Neural cell (in vitro differentiated cells): ENCODE measurements around the gene PEMT. TPM values are rescaled to one million over a fixed set of nuclear protein-coding genes. Genes with fewer than 3 reads are reported as not detected.

Source experiments
- H2AFZ ChIP-seq: fragments of 200-600, 300-800 bp; sonication (generic), shearing (Covaris generic); 2 replicates; pipeline ENCODE4 v1.6.0; 2014; ENCODE audit warnings: low read depth, mild to moderate bottlenecking, antibody characterized with exemption, low read length, moderate library complexity
- H3F3A ChIP-seq: fragments of 200-600 bp; shearing (Covaris generic); 2 replicates; pipeline ENCODE4 v1.6.1; 2016; ENCODE audit warnings: mild to moderate bottlenecking, moderate library complexity, mixed read lengths, antibody characterized with exemption, low read length; ENCODE audit not compliant: insufficient read depth, poor library complexity, severe bottlenecking
- H3K27ac ChIP-seq: fragments of 200-600, 300-800 bp; sonication (generic), shearing (Covaris generic); 2 replicates; pipeline ENCODE4 v1.5.1; 2014; ENCODE audit warnings: mild to moderate bottlenecking, low read length, moderate library complexity
- H3K27me3 ChIP-seq: fragments of 300-800, 200-600 bp; sonication (generic), shearing (Covaris generic); 2 replicates; pipeline ENCODE4 v1.6.0; 2014; ENCODE audit warnings: mild to moderate bottlenecking, low read depth, low read length, moderate library complexity; ENCODE audit not compliant: insufficient read depth
- H3K36me3 ChIP-seq: fragments of 300-800, 200-600 bp; sonication (generic), shearing (Covaris generic); 2 replicates; pipeline ENCODE4 v1.5.1; 2014; ENCODE audit warnings: mild to moderate bottlenecking, antibody characterized with exemption, low read length, moderate library complexity; ENCODE audit not compliant: insufficient read depth
- H3K4me2 ChIP-seq: fragments of 300-800, 200-600 bp; sonication (generic), shearing (Covaris generic); 2 replicates; pipeline ENCODE4 v1.6.0; 2014; ENCODE audit warnings: mild to moderate bottlenecking, low read length
- H3K4me3 ChIP-seq: fragments of 300-800, 200-600 bp; sonication (generic), shearing (Covaris generic); 2 replicates; pipeline ENCODE4 v1.5.1; 2014; ENCODE audit warnings: mild to moderate bottlenecking, low read length, moderate library complexity
- H3K79me2 ChIP-seq: fragments of 200-600 bp; shearing (Covaris generic); replicated peaks from 2 replicates; pipeline ENCODE4 v1.6.0; 2014; ENCODE audit warnings: mild to moderate bottlenecking, low read length, moderate library complexity; ENCODE audit not compliant: insufficient read depth
- H3K9ac ChIP-seq: fragments of 300-800, 200-600 bp; sonication (generic), shearing (Covaris generic); 2 replicates; pipeline ENCODE4 v1.6.1; 2016; ENCODE audit warnings: mild to moderate bottlenecking, low read length, mixed read lengths
- H3K9me2 ChIP-seq: fragments of 200-600 bp; shearing (Covaris generic); 2 replicates; pipeline ENCODE4 v1.6.1; 2016; ENCODE audit warnings: mild to moderate bottlenecking, low read length, mixed read lengths; ENCODE audit not compliant: insufficient read depth
- H3K9me3 ChIP-seq: fragments of 200-600, 300-800 bp; sonication (generic), shearing (Covaris generic); 2 replicates; pipeline ENCODE4 v1.6.1; 2016; ENCODE audit warnings: mild to moderate bottlenecking, mixed run types, low read length, moderate library complexity, mixed read lengths
- H4K20me1 ChIP-seq: fragments of 200-600 bp; shearing (Covaris generic); 2 replicates; pipeline ENCODE4 v1.6.1; 2016; ENCODE audit warnings: mild to moderate bottlenecking, mixed run types; ENCODE audit not compliant: insufficient read depth
- CTCF ChIP-seq: fragments of 450-650 bp; IDR thresholded peaks from 2 replicates; pipeline ENCODE4 v1.5.1; 2014; ENCODE audit warnings: antibody characterized with exemption, mild to moderate bottlenecking, moderate library complexity; ENCODE audit not compliant: poor library complexity, severe bottlenecking
- EP300 ChIP-seq: fragments of 450-650 bp; conservative IDR thresholded peaks from 2 replicates; pipeline ENCODE4 v1.6.1; 2014; ENCODE audit warnings: antibody characterized with exemption, mild to moderate bottlenecking, moderate library complexity; ENCODE audit not compliant: poor library complexity, severe bottlenecking
- EZH2 ChIP-seq: fragments of 200-600, 300-800 bp; shearing (Covaris generic), sonication (generic); IDR thresholded peaks from 2 replicates; pipeline ENCODE4 v1.6.1; 2014; ENCODE audit warnings: antibody characterized with exemption, low read length, borderline replicate concordance, mild to moderate bottlenecking; ENCODE audit not compliant: insufficient read depth, poor library complexity, severe bottlenecking
- MXI1 ChIP-seq: fragments of 450-650 bp; conservative IDR thresholded peaks from 2 replicates; pipeline ENCODE4 v1.6.1; 2014; ENCODE audit warnings: antibody characterized with exemption, mild to moderate bottlenecking; ENCODE audit not compliant: poor library complexity, severe bottlenecking
- POLR2AphosphoS5 ChIP-seq: IDR thresholded peaks from 2 replicates; pipeline ENCODE4 v1.6.1; 2012
- RAD21 ChIP-seq: fragments of 450-650 bp; conservative IDR thresholded peaks from 2 replicates; pipeline ENCODE4 v1.6.1; 2014; ENCODE audit warnings: antibody characterized with exemption, mild to moderate bottlenecking, moderate library complexity
- SMC3 ChIP-seq: fragments of 450-650 bp; conservative IDR thresholded peaks from 2 replicates; pipeline ENCODE4 v1.6.1; 2014; ENCODE audit warnings: antibody characterized with exemption, mild to moderate bottlenecking, moderate library complexity; ENCODE audit not compliant: poor library complexity
- TAF1 ChIP-seq: IDR thresholded peaks from 2 replicates; pipeline ENCODE4 v1.6.1; 2012; ENCODE audit warnings: low read depth
- polyA plus RNA-seq: library from polyadenylated mRNA; depleted of rRNA; stranded (reverse); fragments of >200 nt; gene quantifications from 2 replicates; pipeline ENCODE4 v1.2.3, GENCODE V29; 2014
- TF ChIP-seq, protein P1 (sequence below): IDR thresholded peaks from 2 replicates; pipeline ENCODE4 v1.6.1; 2012; ENCODE audit warnings: borderline replicate concordance

Gene PEMT
- polyA plus RNA-seq, 1 donor from 2014 or later = 71.7 TPM

GRCh38 chr17:17469996-17470395 lies 121.5 kb downstream of the PEMT start:
- no peak overlapping the region for H3K27ac ChIP-seq

DNA sequence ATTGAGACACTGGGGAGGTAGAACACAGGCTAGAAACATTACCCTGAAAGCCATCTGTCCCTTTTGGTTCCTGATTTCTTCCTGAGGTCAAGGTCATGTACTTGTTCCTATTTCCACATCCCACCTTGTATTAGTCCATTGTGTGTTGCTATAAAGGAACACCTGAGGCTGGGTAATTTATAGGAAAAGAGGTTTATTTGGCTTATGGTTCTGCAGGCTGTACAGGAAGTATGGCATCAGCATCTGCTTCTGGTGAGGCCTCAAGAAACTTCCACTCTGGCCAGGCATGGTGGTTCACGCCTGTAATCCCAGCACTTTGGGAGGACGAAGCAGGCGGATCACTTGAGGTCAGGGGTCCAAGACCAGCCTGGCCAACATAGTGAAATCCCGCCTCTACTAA lies 122.2 kb downstream of the PEMT start:
- no peaks in the 10 kb centered on the region for H3K36me3 ChIP-seq
- TF ChIP-seq CTCF = no peak
- no peak for TF ChIP-seq POLR2AphosphoS5
- TF ChIP-seq EP300 = no peak
- no peak for TF ChIP-seq RAD21
- TF ChIP-seq MXI1 = no peak
- TF ChIP-seq, protein P1, sequence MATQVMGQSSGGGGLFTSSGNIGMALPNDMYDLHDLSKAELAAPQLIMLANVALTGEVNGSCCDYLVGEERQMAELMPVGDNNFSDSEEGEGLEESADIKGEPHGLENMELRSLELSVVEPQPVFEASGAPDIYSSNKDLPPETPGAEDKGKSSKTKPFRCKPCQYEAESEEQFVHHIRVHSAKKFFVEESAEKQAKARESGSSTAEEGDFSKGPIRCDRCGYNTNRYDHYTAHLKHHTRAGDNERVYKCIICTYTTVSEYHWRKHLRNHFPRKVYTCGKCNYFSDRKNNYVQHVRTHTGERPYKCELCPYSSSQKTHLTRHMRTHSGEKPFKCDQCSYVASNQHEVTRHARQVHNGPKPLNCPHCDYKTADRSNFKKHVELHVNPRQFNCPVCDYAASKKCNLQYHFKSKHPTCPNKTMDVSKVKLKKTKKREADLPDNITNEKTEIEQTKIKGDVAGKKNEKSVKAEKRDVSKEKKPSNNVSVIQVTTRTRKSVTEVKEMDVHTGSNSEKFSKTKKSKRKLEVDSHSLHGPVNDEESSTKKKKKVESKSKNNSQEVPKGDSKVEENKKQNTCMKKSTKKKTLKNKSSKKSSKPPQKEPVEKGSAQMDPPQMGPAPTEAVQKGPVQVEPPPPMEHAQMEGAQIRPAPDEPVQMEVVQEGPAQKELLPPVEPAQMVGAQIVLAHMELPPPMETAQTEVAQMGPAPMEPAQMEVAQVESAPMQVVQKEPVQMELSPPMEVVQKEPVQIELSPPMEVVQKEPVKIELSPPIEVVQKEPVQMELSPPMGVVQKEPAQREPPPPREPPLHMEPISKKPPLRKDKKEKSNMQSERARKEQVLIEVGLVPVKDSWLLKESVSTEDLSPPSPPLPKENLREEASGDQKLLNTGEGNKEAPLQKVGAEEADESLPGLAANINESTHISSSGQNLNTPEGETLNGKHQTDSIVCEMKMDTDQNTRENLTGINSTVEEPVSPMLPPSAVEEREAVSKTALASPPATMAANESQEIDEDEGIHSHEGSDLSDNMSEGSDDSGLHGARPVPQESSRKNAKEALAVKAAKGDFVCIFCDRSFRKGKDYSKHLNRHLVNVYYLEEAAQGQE = no peak
- TF ChIP-seq TAF1 = no peak
- no peak for TF ChIP-seq SMC3
- no peak for TF ChIP-seq EZH2
- H3K27me3 ChIP-seq = no peaks in the 10 kb centered on the region

More at GRCh38 chr17:17469996-17470395, 121.5 kb downstream of the PEMT start:
- Histone ChIP-seq H3K27me3 (no peaks in the 10 kb centered on the region), H3K4me2 (no peak overlapping the region), H4K20me1 (no peaks in the 10 kb centered on the region), H3K9me3 (no peaks in the 10 kb centered on the region), H3K4me3 (no peak overlapping the region), H3F3A (no peaks in the 10 kb centered on the region), H3K9me2 (no peaks in the 10 kb centered on the region), H2AFZ (no peak overlapping the region), H3K36me3 (no peaks in the 10 kb centered on the region), H3K79me2 (no peaks in the 10 kb centered on the region), H3K9ac (no peak overlapping the region)
- no peak for TF ChIP-seq CTCF

More for the DNA sequence above, 122.2 kb downstream of the PEMT start:
- H3K4me2 ChIP-seq = no peak overlapping the region
- H3K9ac ChIP-seq = no peak overlapping the region
- H3K79me2 ChIP-seq = no peaks in the 10 kb centered on the region
- H3K9me3 ChIP-seq = no peaks in the 10 kb centered on the region
- H3K9me2 ChIP-seq = no peaks in the 10 kb centered on the region
- H3F3A ChIP-seq = no peaks in the 10 kb centered on the region
- H3K27ac ChIP-seq = no peak overlapping the region
- H4K20me1 ChIP-seq = no peaks in the 10 kb centered on the region
- no peak overlapping the region for H3K4me3 ChIP-seq
- no peak overlapping the region for H2AFZ ChIP-seq
